ENCODE measurements around the gene SYT9.

SYT9 gene

DNA sequence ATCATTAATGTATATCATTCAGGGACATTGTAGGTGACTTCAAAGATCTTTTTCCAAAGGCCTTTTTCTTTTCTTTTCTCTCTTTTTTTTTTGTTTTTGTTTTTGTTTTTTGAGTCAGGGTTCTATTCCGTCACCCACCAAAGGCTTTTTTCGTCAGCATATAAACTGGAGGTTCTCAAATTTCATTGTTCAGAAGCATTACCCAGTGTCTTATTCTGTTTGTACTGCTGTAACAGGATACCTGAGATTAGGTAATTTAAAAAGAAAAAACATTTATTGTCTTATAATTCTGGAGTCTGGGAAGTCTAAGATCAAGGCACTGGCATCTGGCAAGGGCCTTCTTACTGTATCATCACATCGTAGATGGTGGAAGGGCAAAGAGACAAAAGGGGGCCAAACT lies 6.4 kb upstream of the SYT9 start:
- Histone ChIP-seq H4K8ac (ENCODE audit: low read depth, low read length) (no peak overlapping the region), H3K27ac (ENCODE audit: low read depth, low read length) (no peak overlapping the region), H3K9me3 (ENCODE audit: insufficient read depth, low read depth, low read length) (no peaks in the 10 kb centered on the region), H2BK120ac (ENCODE audit: insufficient read depth, low read length, poor library complexity) (no peak overlapping the region), H3K4ac (ENCODE audit: low read depth, low read length) (no peak overlapping the region), H2AFZ (ENCODE audit: insufficient read depth, low read length, poor library complexity) (no peak overlapping the region), H3K9ac (ENCODE audit: low read length) (no peak overlapping the region), H2BK5ac (ENCODE audit: low read depth, low read length, poor library complexity) (no peak overlapping the region), H3K18ac (ENCODE audit: low read length) (no peak overlapping the region), H4K12ac (ENCODE audit: low read depth, low read length) (no peak overlapping the region), H3K27me3 (ENCODE audit: insufficient read depth, low read length) (no peaks in the 10 kb centered on the region), H3K4me1 (ENCODE audit: control insufficient read depth in 1 of 2, insufficient read depth in 2 of 2, low read length in 2 of 2) (no peaks in the 10 kb centered on the region), H3K23ac (ENCODE audit: low read length) (no peak overlapping the region), H3K4me3 (ENCODE audit: low read depth, low read length) (no peak overlapping the region), H4K91ac (ENCODE audit: low read depth, low read length) (no peak overlapping the region), H3K79me1 (ENCODE audit: low read length) (no peaks in the 10 kb centered on the region), H3K4me2 (ENCODE audit: low read length) (no peak overlapping the region), H3K14ac (ENCODE audit: low read length) (no peak overlapping the region), H3K79me2 (ENCODE audit: control insufficient read depth, insufficient read depth, low read length, poor library complexity) (no peaks in the 10 kb centered on the region), H2AK5ac (ENCODE audit: low read length) (no peak overlapping the region), H3K36me3 (ENCODE audit: control insufficient read depth in 1 of 2, insufficient read depth in 2 of 2, low read length in 2 of 2) (no peaks in the 10 kb centered on the region), H2BK12ac (ENCODE audit: low read length) (no peak overlapping the region)
- no peak for DNase-seq
- WGBS (ENCODE audit: extremely low coverage, insufficient coverage, insufficient read length) = no CpG with 5 or more reads among the region's 3 CpGs

DNA sequence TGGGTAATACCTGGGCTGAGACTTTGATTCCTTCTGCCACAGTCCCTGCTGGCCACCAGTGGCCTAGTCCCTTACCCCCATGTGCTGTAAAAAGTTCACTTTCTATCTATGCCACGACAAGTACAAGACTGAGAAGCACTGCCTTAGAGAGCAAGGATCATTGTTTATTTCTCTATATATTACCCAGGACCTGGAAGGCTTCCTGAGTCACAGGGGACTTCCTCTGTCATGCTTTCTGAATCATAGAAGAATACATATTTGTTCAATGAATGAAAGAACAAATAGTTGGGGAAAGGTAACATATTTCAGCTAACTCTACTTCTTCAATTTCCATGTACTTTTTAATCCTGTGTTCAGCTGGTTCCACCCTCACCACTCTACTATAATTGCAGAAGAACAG lies 5.5 kb upstream of the SYT9 start:
- no peak overlapping the region for H3K23ac ChIP-seq (ENCODE audit: low read length)
- H3K4me2 ChIP-seq (ENCODE audit: low read length) = no peak overlapping the region
- no peaks in the 10 kb centered on the region for H3K9me3 ChIP-seq (ENCODE audit: insufficient read depth, low read depth, low read length)
- no peak overlapping the region for H3K4me3 ChIP-seq (ENCODE audit: low read depth, low read length)
- no peaks in the 10 kb centered on the region for H3K4me1 ChIP-seq (ENCODE audit: control insufficient read depth in 1 of 2, insufficient read depth in 2 of 2, low read length in 2 of 2)
- no peaks in the 10 kb centered on the region for H3K36me3 ChIP-seq (ENCODE audit: control insufficient read depth in 1 of 2, insufficient read depth in 2 of 2, low read length in 2 of 2)
- no CpG with 5 or more reads among the region's 1 CpG for WGBS (ENCODE audit: extremely low coverage, insufficient coverage, insufficient read length)
- H2AFZ ChIP-seq (ENCODE audit: insufficient read depth, low read length, poor library complexity) = no peak overlapping the region
- no peak overlapping the region for H3K9ac ChIP-seq (ENCODE audit: low read length)
- no peak overlapping the region for H2AK5ac ChIP-seq (ENCODE audit: low read length)
- no peaks in the 10 kb centered on the region for H3K79me1 ChIP-seq (ENCODE audit: low read length)
- H4K91ac ChIP-seq (ENCODE audit: low read depth, low read length) = no peak overlapping the region
- H4K8ac ChIP-seq (ENCODE audit: low read depth, low read length) = no peak overlapping the region
- H3K27me3 ChIP-seq (ENCODE audit: insufficient read depth, low read length) = peaks cover 4% of the 10 kb centered on the region
- no peak overlapping the region for H2BK120ac ChIP-seq (ENCODE audit: insufficient read depth, low read length, poor library complexity)
- H3K27ac ChIP-seq (ENCODE audit: low read depth, low read length) = no peak overlapping the region
- no peak overlapping the region for H4K12ac ChIP-seq (ENCODE audit: low read depth, low read length)
- peak in 1 of 2 donors; percentile 23 for DNase-seq
- no peak overlapping the region for H3K4ac ChIP-seq (ENCODE audit: low read depth, low read length)
- no peak overlapping the region for H2BK12ac ChIP-seq (ENCODE audit: low read length)
- H3K18ac ChIP-seq (ENCODE audit: low read length) = no peak overlapping the region
- H2BK5ac ChIP-seq (ENCODE audit: low read depth, low read length, poor library complexity) = no peak overlapping the region
- H3K79me2 ChIP-seq (ENCODE audit: control insufficient read depth, insufficient read depth, low read length, poor library complexity) = no peaks in the 10 kb centered on the region
- no peak overlapping the region for H3K14ac ChIP-seq (ENCODE audit: low read length)

DNA sequence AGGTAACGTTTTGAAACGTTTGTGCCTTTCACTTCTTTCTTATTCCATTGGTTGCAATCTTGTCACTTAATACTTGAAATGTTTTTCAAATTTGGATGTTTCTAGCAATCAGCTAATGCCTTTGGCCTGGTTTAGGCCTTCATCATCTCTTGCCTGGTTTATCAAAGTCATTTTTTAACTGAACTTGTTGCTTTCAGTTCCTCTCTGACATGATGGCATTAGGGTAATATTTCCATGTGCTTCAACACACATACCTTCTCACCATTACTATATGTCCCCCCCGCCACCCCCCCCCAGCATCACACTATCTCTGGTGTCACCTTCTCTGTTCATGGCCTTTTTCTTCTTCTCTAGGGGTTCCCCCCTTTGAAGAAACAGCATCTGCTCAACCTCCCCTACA lies 1.5 kb upstream of the SYT9 start:
- Histone ChIP-seq H4K91ac (ENCODE audit: low read depth, low read length) (no peak overlapping the region), H3K4me1 (ENCODE audit: control insufficient read depth in 1 of 2, insufficient read depth in 2 of 2, low read length in 2 of 2) (peaks cover 13 to 14% of the 10 kb centered on the region in 2 experiments), H3K9ac (ENCODE audit: low read length) (no peak overlapping the region), H3K9me3 (ENCODE audit: insufficient read depth, low read depth, low read length) (no peaks in the 10 kb centered on the region), H3K4me2 (ENCODE audit: low read length) (no peak overlapping the region), H2BK12ac (ENCODE audit: low read length) (no peak overlapping the region), H3K79me1 (ENCODE audit: low read length) (no peaks in the 10 kb centered on the region), H2AK5ac (ENCODE audit: low read length) (no peak overlapping the region), H3K79me2 (ENCODE audit: control insufficient read depth, insufficient read depth, low read length, poor library complexity) (no peaks in the 10 kb centered on the region), H3K14ac (ENCODE audit: low read length) (no peak overlapping the region), H4K8ac (ENCODE audit: low read depth, low read length) (no peak overlapping the region), H3K27me3 (ENCODE audit: insufficient read depth, low read length) (peaks cover 23% of the 10 kb centered on the region), H3K4me3 (ENCODE audit: low read depth, low read length) (no peak overlapping the region), H3K4ac (ENCODE audit: low read depth, low read length) (no peak overlapping the region), H2BK120ac (ENCODE audit: insufficient read depth, low read length, poor library complexity) (no peak overlapping the region), H2BK5ac (ENCODE audit: low read depth, low read length, poor library complexity) (no peak overlapping the region), H3K36me3 (ENCODE audit: control insufficient read depth in 1 of 2, insufficient read depth in 2 of 2, low read length in 2 of 2) (no peaks in the 10 kb centered on the region), H3K27ac (ENCODE audit: low read depth, low read length) (no peak overlapping the region), H2AFZ (ENCODE audit: insufficient read depth, low read length, poor library complexity) (no peak overlapping the region), H3K23ac (ENCODE audit: low read length) (no peak overlapping the region), H4K12ac (ENCODE audit: low read depth, low read length) (no peak overlapping the region), H3K18ac (ENCODE audit: low read length) (no peak overlapping the region)
- WGBS (ENCODE audit: extremely low coverage, insufficient coverage, insufficient read length) = no CpG with 5 or more reads among the region's 3 CpGs
- DNase-seq = no peak

DNA sequence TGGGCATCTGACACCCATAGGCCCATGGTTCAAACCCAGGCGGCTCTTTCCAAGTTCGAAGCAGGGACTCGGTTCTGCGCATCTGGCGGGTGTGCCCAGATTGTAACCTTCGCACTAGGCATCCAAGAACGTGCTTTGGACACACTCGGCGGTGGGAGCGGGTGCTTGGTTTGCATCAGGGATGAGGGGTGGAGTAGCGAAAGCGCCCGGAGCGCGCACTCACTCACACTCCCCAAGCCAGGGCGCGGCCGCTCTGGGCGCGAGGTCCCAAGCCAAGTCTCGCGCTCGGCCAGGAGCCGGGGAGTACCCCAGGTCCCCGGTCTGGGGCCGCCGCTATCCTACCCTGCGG lies 243 bp upstream of the SYT9 start:
- no peak overlapping the region for H3K9ac ChIP-seq (ENCODE audit: low read length)
- H2BK120ac ChIP-seq (ENCODE audit: insufficient read depth, low read length, poor library complexity) = no peak overlapping the region
- no peak overlapping the region for H2AFZ ChIP-seq (ENCODE audit: insufficient read depth, low read length, poor library complexity)
- H2BK12ac ChIP-seq (ENCODE audit: low read length) = no peak overlapping the region
- no peak overlapping the region for H2AK5ac ChIP-seq (ENCODE audit: low read length)
- no peak overlapping the region for H4K12ac ChIP-seq (ENCODE audit: low read depth, low read length)
- peaks cover 13 to 14% of the 10 kb centered on the region in 2 experiments for H3K4me1 ChIP-seq (ENCODE audit: control insufficient read depth in 1 of 2, insufficient read depth in 2 of 2, low read length in 2 of 2)
- WGBS (ENCODE audit: extremely low coverage, insufficient coverage, insufficient read length) = no CpG with 5 or more reads among the region's 28 CpGs
- no peak overlapping the region for H2BK5ac ChIP-seq (ENCODE audit: low read depth, low read length, poor library complexity)
- H3K27me3 ChIP-seq (ENCODE audit: insufficient read depth, low read length) = peaks cover 23% of the 10 kb centered on the region
- peak overlapping the region; percentile 99 for H3K4me2 ChIP-seq (ENCODE audit: low read length)
- H3K4me3 ChIP-seq (ENCODE audit: low read depth, low read length) = peak overlapping the region; percentile 65
- H3K18ac ChIP-seq (ENCODE audit: low read length) = no peak overlapping the region
- no peak overlapping the region for H3K4ac ChIP-seq (ENCODE audit: low read depth, low read length)
- DNase-seq = no peak
- H3K27ac ChIP-seq (ENCODE audit: low read depth, low read length) = no peak overlapping the region
- H3K23ac ChIP-seq (ENCODE audit: low read length) = no peak overlapping the region
- H3K79me1 ChIP-seq (ENCODE audit: low read length) = no peaks in the 10 kb centered on the region
- no peak overlapping the region for H3K14ac ChIP-seq (ENCODE audit: low read length)
- no peaks in the 10 kb centered on the region for H3K79me2 ChIP-seq (ENCODE audit: control insufficient read depth, insufficient read depth, low read length, poor library complexity)
- H3K9me3 ChIP-seq (ENCODE audit: insufficient read depth, low read depth, low read length) = no peaks in the 10 kb centered on the region
- H4K8ac ChIP-seq (ENCODE audit: low read depth, low read length) = no peak overlapping the region
- H4K91ac ChIP-seq (ENCODE audit: low read depth, low read length) = no peak overlapping the region
- H3K36me3 ChIP-seq (ENCODE audit: control insufficient read depth in 1 of 2, insufficient read depth in 2 of 2, low read length in 2 of 2) = no peaks in the 10 kb centered on the region
